GM12892 (cell line): ENCODE measurements around the gene IL1RAPL2.

Source experiments
- POLR2A ChIP-seq: IDR thresholded peaks from 2 replicates; pipeline ENCODE4 v1.6.1; 2011; ENCODE audit warnings: low read depth, low read length, control low read depth
- POLR2AphosphoS5 ChIP-seq: IDR thresholded peaks from 2 replicates; pipeline ENCODE4 v1.6.1; 2011; ENCODE audit warnings: low read depth, low read length, control low read depth

GRCh38 chrX:105781804-105782203 is 1215.8 kb downstream of the IL1RAPL2 start:
- TF ChIP-seq POLR2A (no peak), POLR2AphosphoS5 (no peak)
